HG03521 (cell line): ENCODE data around the gene TRANK1.
A peak's percentile ranks its signal among the peaks of the same experiment; 100 is the strongest.
"Not testable (repeated sequence)": the region's sequence is repeated elsewhere in the genome, so short reads cannot be mapped to it uniquely, and the experiment has no call there.

Experiments
- ATAC-seq: cut with Tn5 transposase; IDR thresholded peaks from one replicate; pipeline ENCODE4 v1.9.1; 2021; ENCODE audit warnings: mild to moderate bottlenecking, moderate library complexity; ENCODE audit not compliant: unreplicated experiment

TRANK1 gene

DNA sequence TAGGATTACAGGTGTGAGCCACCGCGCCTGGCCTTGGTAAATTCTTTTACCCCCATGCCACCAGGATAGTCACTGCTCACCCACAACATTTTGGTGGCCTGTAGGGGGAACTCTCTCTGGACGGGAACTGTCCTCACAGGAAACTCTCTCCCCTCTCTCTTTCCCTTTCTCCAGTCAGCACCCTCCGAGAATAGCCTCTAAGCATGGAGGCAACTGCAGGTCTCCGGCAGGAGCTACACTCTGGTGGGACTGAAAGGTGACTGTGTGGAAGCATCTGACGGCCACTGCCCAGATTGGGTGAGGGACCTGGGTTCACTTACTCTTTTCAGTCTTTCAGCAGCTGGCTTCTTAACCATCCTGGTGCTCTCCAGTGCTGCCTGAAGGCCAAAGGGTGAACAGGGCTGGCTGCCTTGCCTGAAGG is 21.3 kb downstream of the TRANK1 start:
- ATAC-seq: no peak

DNA sequence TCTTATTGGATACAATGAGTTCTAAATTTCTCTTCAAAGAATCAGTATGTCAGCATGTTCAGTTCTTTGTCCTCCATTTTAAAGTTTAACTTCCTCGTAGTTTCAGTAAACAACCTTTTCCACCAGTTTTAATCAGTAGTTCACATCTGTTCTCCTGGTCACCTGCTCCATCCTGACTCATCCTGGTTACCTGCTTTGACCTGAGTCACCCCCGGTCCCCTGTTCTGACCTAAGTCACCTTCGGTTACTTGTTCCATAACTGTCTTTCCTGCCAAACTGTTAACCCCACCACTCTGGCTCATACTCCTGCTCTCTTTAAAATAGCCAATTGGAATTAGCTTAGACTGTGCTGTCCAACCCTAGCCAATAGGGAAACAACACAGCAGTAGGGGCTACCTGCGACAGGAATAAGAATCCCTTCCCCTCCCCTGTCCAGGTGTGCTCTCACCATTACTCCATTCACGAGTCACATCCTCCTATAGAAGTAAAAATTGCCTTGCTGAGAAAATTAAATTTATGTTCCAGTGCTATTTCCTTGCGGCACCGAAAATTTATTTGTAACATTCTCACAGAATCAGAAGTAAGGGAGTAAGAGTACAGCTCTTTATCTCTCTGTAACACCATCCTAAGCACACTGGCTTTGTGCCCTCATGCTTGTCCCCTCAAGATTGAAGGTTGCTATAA is 23.8 kb downstream of the TRANK1 start:
- ATAC-seq: no peak

- ATAC-seq: no peak
Observed at GRCh38 chr3:36919439-36920160, 25.3 kb downstream of the TRANK1 start.

- peak; percentile 78 for ATAC-seq
Observed at GRCh38 chr3:36918050-36918449, 26.8 kb downstream of the TRANK1 start.

DNA sequence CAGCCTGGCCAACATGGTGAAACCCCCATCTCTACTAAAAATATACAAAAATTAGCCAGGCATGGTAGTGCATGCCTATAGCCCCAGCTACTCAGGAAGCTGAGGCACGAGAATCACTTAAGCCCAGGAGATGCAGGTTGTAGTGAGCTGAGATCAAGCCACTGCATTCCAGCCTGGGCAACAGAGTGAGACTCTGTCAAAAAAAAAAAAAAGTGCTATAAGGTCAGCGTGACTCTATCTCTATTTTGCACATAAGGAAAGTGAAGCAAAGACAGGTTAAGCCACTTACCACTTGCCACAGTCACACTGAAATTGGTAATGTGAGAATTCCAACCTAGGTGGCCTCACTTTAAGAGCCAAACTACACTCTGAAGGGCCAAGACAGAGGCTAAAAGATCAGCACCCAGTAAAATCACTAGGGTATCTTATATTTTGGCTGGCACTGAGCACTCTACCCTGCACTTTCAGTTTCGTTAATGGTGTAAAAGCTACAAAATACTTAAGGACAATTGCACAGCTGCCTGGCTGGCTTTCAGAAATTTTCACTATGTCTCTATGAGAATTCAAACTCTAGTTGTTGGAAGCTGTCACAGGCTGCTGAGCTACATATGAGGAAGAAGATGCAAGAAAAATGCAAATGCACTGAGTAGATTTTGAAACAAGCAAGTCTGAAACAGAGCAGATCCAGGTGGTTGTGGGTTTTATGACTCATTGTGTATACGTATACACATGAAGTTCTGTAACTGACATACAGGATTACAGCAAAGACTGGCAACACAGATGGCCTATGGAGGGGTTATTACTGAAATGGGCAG is 32.7 kb downstream of the TRANK1 start:
- ATAC-seq: peak; percentile 95

DNA sequence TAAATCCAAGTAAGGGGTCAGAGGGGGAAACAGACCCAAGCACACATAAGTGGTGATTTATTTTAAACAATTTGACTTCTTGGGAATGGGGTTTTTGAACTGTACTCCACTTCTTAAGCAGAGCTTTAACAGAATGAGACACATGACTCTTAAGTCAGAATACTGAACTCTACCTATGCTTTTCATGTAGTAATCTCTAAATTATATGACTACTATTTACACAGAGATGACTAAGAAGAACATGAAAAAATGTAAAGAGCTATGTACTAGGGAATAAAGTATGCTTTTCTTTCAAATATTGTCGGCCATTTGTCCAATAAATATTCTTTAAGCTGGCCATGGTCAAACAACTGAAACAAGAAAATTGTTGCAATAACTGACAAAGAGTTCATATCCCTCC is 35.2 kb downstream of the TRANK1 start:
- no peak for ATAC-seq

DNA sequence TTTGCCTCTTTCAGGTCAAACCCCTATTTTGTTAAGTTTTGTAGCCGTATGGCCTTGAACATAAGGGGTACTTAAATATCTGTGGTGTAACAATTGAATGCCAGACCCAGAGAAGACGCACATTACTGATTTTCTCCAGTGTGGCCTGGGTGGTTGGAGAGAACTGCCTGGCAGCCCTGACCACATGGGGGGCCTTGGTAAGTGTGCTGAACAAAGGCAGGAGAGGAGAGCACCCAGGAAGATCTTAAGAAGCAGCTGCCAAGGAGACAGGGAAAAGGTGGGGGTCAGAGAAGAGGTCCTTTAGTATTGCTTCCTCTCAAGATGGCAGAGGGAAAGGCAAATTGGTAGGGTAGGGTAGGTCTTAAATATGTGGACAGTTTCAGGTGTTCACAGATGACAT is 35.7 kb downstream of the TRANK1 start:
- ATAC-seq: no peak

GRCh38 chr3:36908647-36909180 is 36.1 kb downstream of the TRANK1 start:
- no peak for ATAC-seq

- ATAC-seq: no peak
Observed at GRCh38 chr3:36907911-36908646, 36.8 kb downstream of the TRANK1 start.

DNA sequence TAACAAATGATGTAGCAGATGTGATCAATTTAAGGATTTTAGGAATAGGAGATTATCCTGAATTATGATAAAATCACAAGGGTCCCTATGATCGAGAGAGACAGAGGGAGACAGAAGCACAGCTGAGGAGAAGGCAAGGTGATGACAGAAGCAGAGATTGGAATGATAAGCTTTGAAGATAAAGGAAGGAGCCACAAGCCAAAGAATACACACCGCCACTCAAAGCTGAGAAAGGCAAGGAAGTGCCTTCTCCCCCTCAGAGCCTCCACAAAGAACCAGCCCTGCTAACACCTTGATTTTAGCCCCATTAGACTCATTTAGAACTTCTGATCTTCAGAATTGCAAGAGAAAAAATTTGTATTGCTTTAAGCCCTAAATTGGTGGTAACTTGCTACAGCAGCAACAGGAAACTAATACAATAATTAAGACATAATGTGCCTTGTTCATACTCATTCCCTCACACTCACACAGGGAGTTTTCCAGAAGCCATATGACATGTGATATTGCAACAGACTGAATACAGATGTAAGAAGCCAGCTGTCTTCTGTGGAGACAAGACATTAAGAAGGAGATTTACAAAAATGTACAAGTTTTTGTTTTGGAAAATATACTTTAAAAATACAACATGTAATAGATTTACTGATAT is 38.2 kb downstream of the TRANK1 start:
- no peak for ATAC-seq

DNA sequence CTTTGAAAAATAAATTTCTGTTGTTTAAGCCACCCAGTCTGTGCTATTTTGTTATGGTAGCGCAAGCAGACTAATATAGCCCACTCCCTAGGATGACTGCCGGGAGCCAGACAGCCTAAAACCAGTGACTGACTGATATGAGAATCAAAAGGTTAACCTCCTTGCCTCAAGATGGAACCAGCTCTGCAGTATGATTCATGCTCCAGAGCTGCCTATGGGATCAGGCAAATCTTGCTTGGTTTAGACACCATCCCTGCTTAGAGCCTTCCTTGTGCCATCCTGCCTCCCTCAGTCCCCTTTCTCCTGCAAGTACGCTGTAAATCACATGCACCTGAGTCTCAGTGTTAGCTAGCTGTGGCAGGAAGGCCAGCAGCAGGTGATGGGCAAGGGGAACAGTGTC is 39.3 kb downstream of the TRANK1 start:
- no peak for ATAC-seq

DNA sequence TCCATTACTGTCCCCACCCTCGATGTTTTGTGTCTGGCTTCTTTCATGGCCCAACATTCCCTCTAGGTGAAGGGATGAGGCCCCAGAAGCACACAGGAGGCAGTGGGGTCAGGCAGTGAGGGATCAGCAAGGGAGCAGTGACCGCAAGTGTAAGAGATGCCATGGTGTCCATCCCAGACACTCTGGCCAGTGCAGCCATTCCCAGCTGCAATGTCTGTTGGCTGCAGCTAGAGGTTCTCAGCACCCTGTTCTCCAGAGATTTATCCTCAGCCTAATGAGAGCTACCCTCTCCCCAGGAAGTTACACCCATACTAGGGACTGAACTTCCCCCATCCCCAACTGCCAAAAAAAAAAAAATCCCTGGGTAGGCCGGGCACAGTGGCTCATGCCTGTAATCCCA is 40.2 kb downstream of the TRANK1 start:
- ATAC-seq: no peak

- ATAC-seq: not testable (repeated sequence)
Observed at GRCh38 chr3:36904065-36904464, 40.8 kb downstream of the TRANK1 start.

GRCh38 chr3:36903119-36903882 is 41.6 kb downstream of the TRANK1 start:
- no peak for ATAC-seq

DNA sequence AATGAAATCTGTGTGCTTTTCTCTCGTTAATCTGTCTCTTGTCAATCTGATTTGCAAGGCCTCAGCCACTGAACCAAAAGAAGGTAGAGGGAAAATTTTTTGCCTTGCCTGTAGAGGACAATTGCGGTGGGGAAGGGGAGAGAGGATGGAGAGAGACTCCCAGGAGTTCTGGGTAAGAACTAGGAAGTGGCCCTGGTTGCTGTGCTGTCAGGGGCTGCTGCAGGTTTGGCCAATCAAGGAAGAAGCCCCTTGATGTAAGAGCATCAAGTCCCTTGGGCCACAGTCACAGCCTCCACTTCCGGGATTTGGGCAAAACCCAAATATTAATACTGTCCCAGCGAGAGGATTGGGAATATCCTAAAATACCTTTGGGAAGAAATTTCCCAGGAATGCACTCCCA is 43.3 kb downstream of the TRANK1 start:
- ATAC-seq: no peak

DNA sequence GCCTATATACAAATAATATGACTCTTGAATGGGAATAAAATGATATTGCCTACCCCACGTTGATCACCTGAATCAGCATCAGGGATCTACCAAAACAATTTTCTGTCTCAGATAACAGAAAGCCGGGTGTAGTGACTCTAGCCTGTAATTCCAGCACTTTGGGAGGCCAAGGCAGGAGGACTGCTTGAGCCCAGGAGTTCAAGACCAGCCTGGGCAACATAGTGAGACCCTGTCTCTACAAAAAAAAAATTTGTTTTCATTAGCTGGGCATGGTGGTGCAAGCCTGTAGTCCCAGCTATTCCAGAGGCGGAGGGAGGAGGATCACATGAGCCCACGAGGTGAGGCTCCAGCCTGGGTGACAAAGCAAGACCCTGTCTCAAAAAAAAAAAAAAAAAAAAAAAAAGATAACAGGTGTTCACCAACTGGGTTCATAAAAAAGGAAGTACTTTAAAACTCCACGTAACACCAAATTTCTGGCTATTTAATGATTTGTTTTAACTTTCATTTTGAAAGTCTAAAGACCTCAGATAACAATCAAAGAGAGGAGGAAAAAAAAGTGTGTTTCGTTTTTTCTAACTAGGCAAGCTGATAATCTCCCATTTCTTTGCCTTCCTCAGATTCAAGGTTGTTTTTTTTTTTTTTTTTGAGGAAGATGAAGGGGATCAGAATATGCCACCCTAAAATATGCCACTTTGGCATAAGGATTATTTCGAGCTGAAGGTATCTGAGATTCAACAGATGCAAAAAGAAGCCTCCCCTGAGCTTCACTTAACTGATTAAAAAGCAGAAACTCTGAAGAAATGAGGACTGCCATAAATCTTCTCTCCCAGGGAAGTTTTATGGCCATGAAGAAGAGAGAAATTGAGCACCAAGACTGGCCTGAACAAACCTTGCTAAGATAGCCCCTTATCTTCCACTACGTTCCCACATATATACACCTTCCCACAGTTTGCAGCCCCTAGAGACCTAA is 44.1 kb downstream of the TRANK1 start:
- ATAC-seq: no peak

DNA sequence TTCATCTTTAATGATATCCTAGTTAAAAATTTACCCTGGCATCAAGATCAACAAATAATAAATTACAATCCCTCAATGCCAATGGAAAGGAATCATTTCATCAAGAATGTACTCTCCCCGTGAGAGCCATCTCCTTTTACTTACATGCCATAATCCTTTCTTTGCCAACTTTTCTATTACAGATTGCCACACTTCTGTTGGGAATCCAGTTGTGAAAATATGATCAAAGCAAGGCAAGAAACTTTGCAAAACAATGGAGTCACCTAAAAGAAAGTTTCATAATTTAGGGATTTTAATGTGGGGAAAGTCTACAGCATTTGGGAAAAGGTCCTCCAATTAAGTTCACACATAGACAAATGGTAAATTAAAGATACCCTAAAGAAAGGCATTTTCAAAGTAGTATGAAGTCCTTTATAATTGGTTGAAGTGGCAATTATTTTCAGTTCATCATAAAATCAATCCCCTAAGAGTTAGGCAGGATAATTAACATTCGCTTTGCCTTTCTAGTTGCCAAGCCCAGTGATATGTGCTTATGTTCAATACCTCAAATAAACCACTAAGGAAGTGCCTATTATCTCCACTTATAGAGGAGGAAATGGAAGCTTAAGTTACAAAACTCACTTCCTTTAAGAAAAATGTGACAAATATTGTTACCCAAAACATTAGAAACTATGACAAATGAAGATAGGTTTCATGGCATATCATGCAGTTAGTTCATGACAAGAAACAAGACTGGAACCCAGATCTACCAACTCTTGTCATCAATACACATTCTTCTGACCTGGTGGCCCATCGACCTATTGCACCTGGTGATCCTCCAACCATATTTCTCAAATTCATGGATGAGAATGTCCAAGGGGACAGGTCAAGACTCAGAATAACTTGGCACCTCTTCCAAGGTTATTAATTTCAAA is 49.1 kb downstream of the TRANK1 start:
- ATAC-seq: no peak
